ENCODE measurements around the gene TAPBP. TPM values are rescaled to one million over a fixed set of nuclear protein-coding genes. Genes with fewer than 3 reads are reported as not detected.

The TAPBP gene
- total RNA-seq, 4 donors from 2014 or later: 69.8 to 150 (median 86.6) TPM

GRCh38 chr6:33294086-33294823 is 19.6 kb downstream of the TAPBP start:
- no peak for TF ChIP-seq EP300 (IDR thresholded peaks at IDR 0.05)
- TF ChIP-seq POLR2AphosphoS5 (IDR thresholded peaks at IDR 0.05): no peak
- no peaks in the 10 kb centered on the region for H3K27me3 ChIP-seq
- WGBS: 53% methylated on average over 10 of the region's 10 CpGs
- no peak for DNase-seq (ENCODE audit: extremely low spot score)
- H3K4me1 ChIP-seq: peaks cover 23 to 51% (median 31%) of the 10 kb centered on the region in 4 donors
- no peak overlapping the region for H3K4me3 ChIP-seq
- no peaks in the 10 kb centered on the region for H3K9me3 ChIP-seq
- H3K27ac ChIP-seq (replicated peaks in 1 of 4): no peak overlapping the region
- peaks cover 25 to 66% (median 61%) of the 10 kb centered on the region in 4 donors for H3K36me3 ChIP-seq
- intact Hi-C loops (cut with DNase I): no loop called here

GRCh38 chr6:33292996-33293682 is 20.7 kb downstream of the TAPBP start:
- TF ChIP-seq POLR2A (IDR thresholded peaks at IDR 0.05; ENCODE audit: low read depth) (no peak), EP300 (IDR thresholded peaks at IDR 0.05) (no peak), CTCF (IDR thresholded peaks at IDR 0.05) (no peak), POLR2AphosphoS5 (IDR thresholded peaks at IDR 0.05) (no peak)
- no peak for DNase-seq (ENCODE audit: extremely low spot score)

GRCh38 chr6:33290459-33290858 is 23.4 kb downstream of the TAPBP start:
- H3K4me1 ChIP-seq: peaks cover 20 to 43% (median 29%) of the 10 kb centered on the region in 4 donors
- H3K36me3 ChIP-seq: peaks cover 36 to 74% (median 70%) of the 10 kb centered on the region in 4 donors
- H3K4me3 ChIP-seq: peak overlapping the region in 3 of 4 donors; percentile 62 to 75 (median 75)
- intact Hi-C loops (cut with DNase I): no loop called here
- no peak overlapping the region for H3K27ac ChIP-seq (replicated peaks in 1 of 4)
- H3K27me3 ChIP-seq: no peaks in the 10 kb centered on the region
- no peak for TF ChIP-seq CTCF (IDR thresholded peaks at IDR 0.05)
- WGBS: 67% methylated on average over 7 of the region's 7 CpGs
- no peak for DNase-seq (ENCODE audit: extremely low spot score)
- no peaks in the 10 kb centered on the region for H3K9me3 ChIP-seq

More at GRCh38 chr6:33292996-33293682, 20.7 kb downstream of the TAPBP start:
- peaks cover 27 to 53% (median 37%) of the 10 kb centered on the region in 4 donors for H3K4me1 ChIP-seq
- no peak overlapping the region for H3K4me3 ChIP-seq
- no peaks in the 10 kb centered on the region for H3K27me3 ChIP-seq
- WGBS: 84% methylated on average over 16 of the region's 16 CpGs
- H3K36me3 ChIP-seq: peaks cover 25 to 66% (median 61%) of the 10 kb centered on the region in 4 donors
- H3K27ac ChIP-seq (replicated peaks in 1 of 4): no peak overlapping the region
- intact Hi-C loops (cut with DNase I): no loop called here
- H3K9me3 ChIP-seq: no peaks in the 10 kb centered on the region

- peaks cover 32 to 74% (median 69%) of the 10 kb centered on the region in 4 donors for H3K36me3 ChIP-seq
- TF ChIP-seq POLR2A (IDR thresholded peaks at IDR 0.05; ENCODE audit: low read depth): no peak
- no peak for TF ChIP-seq EP300 (IDR thresholded peaks at IDR 0.05)
- TF ChIP-seq CTCF (IDR thresholded peaks at IDR 0.05): no peak
- no peak for TF ChIP-seq POLR2AphosphoS5 (IDR thresholded peaks at IDR 0.05)
- H3K4me1 ChIP-seq: peaks cover 20 to 39% (median 28%) of the 10 kb centered on the region in 4 donors
- intact Hi-C loops (cut with DNase I): no loop called here
- no peaks in the 10 kb centered on the region for H3K27me3 ChIP-seq
- H3K9me3 ChIP-seq: no peaks in the 10 kb centered on the region
- 5% methylated on average over 14 of the region's 14 CpGs for WGBS
- H3K4me3 ChIP-seq: peak overlapping the region; percentile 62 to 76 (median 75)
- DNase-seq (ENCODE audit: extremely low spot score): no peak
- H3K27ac ChIP-seq (replicated peaks in 1 of 4): peak overlapping the region; percentile 72 to 87 (median 81)
Measured at GRCh38 chr6:33289784-33290315, 24.0 kb downstream of the TAPBP start.
